Stomach (tissue), 9 donors: ENCODE measurements around the gene PPP1R9A. TPM values are rescaled to one million over a fixed set of nuclear protein-coding genes. Genes with fewer than 3 reads are reported as not detected.

Source experiments
- DNase-seq, 2 donors: peaks; one replicate each; pipeline versions ENCODE4 v3.0.0 to v3.0.0-alpha.2; 2013 to 2019
- H3K27ac ChIP-seq, 5 donors: fragments of 200-600 bp in 4 of 5; sonication (generic) in 4 of 5; one replicate each; pipeline ENCODE4 v1.5.1; 2013 to 2019; ENCODE audit warnings: mild to moderate bottlenecking in 1 of 5, moderate library complexity in 1 of 5
- H3K27me3 ChIP-seq, 3 donors: fragments of 200-600 bp; sonication (generic); one replicate each; pipeline ENCODE4 v1.5.1; 2017 to 2019; ENCODE audit warnings: mixed run types in 1 of 3
- H3K36me3 ChIP-seq, 4 donors: fragments of 200-600 bp; sonication (generic); 1 replicate in 3 of 4; 2 replicates in 1 of 4; pipeline ENCODE4 v1.5.1; 2016 to 2019
- H3K4me1 ChIP-seq, 4 donors: fragments of 200-600 bp; sonication (generic); one replicate each; pipeline ENCODE4 v1.5.1; 2016 to 2019
- H3K4me3 ChIP-seq, 4 donors: fragments of 200-600 bp; sonication (generic) in 3 of 4; one replicate each; pipeline ENCODE4 v1.5.1; 2016 to 2019; ENCODE audit warnings: mild to moderate bottlenecking in 1 of 4
- H3K9me3 ChIP-seq, 4 donors: fragments of 200-600 bp; sonication (generic); one replicate each; pipeline ENCODE4 v1.5.1; 2016 to 2019
- CTCF ChIP-seq, 7 experiments: fragments of 450-650 bp in 4 of 7; fragments of 200-600 bp in 3 of 7; sonication (generic) in 3 of 7; IDR thresholded peaks; one replicate each; pipeline ENCODE4 v1.5.1; 2016 to 2019; ENCODE audit warnings: antibody characterized with exemption in 7 of 7, control low read depth in 2 of 7, mild to moderate bottlenecking in 1 of 7
- EP300 ChIP-seq: sonication (generic); formaldehyde crosslinking; IDR thresholded peaks from one replicate; pipeline ENCODE4 v1.6.1; 2017; ENCODE audit warnings: antibody characterized with exemption
- POLR2A ChIP-seq, 4 donors: fragments of 450-650 bp; IDR thresholded peaks; one replicate each; pipeline ENCODE4 v1.6.1; 2016; ENCODE audit warnings: antibody characterized with exemption in 4 of 4, control low read depth in 2 of 4, mild to moderate bottlenecking in 1 of 4, moderate library complexity in 1 of 4
- POLR2AphosphoS5 ChIP-seq, 3 donors: sonication (generic); formaldehyde crosslinking; IDR thresholded peaks; one replicate each; pipeline ENCODE4 v1.6.1; 2016; ENCODE audit warnings: antibody characterized with exemption in 3 of 3
- WGBS, 5 donors: extraction: QIAGEN DNeasy Blood & Tissue Kit in 3 of 5; methylation state at CpG; one replicate each; pipeline versions ENCODE4 v1.1.5 to v1.1.7; 2013 to 2018; 5-methylcytosine and 5-hydroxymethylcytosine counted together
- intact Hi-C: fragments of 100-400 bp; cut with DNase I; formaldehyde crosslinking; loops from one replicate; pipeline ENCODE4 v1.15.1; 2023; ENCODE audit warnings: low total_unique reads
- polyA plus RNA-seq, 3 donors: library from polyadenylated mRNA; stranded (reverse); fragments of 200-250 nt; gene quantifications; one replicate each; pipeline ENCODE4 v1.2.3, GENCODE V29; 2013
- total RNA-seq, 5 donors: library from RNA; depleted of rRNA; stranded (reverse); fragments of >200 nt; gene quantifications; one replicate each; pipeline versions ENCODE4 v1.1.0 to v1.2.3, GENCODE V29; 2014 to 2016
- donor health status: healthy with polysubstance abuse.
- donor health status: Bipolar disorder and iron deficiency.
- donor health status: healthy.

The PPP1R9A gene
- total and polyA plus RNA-seq, 8 donors: 1.4 to 37.1 (median 12.5) TPM

DNA sequence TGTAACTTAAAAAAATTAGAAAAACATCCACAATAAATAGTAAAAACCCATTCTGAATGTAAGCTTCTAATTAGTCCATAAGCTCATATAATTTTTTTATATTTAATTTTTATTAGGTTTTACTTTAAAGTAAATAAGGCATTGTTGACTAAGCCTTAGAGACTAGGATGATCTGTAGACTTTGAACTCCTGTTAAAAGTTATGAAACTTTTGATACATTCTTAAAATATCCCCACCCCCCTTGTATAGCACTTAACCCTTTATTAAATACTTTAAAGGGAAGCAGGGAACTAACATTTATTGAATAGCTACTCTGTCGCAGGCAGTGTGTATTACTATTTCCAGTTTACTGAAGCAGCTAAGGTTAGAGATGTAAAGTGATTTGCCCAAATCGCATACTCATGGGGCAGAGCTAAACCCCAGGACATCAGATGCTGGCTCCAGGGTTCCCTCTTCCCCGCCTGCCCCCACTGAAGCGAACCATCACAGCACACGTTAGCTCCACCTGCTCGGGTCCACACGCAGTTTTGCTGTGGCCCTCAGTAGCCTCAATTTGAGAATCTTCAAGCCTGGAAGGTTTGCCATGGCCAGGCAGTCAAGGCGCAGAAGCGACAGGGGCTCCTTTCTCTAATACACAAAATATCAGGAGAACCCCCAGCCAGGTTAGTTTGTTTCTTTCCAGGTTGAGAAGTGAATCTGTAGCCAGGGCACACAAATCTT lies 416.2 kb downstream of the PPP1R9A start:
- Histone ChIP-seq H3K9me3 (no peaks in the 10 kb centered on the region), H3K27ac (no peak overlapping the region), H3K4me1 (peaks cover 0 to 4% (median 0%) of the 10 kb centered on the region in 4 donors), H3K36me3 (no peaks in the 10 kb centered on the region), H3K27me3 (peaks cover 0 to 19% (median 5%) of the 10 kb centered on the region in 3 donors), H3K4me3 (no peak overlapping the region)
- no peak for DNase-seq
- intact Hi-C loops: no loop called here
- 82 to 93% (median 87%) methylated on average over 9 of the region's 9 CpGs for WGBS, 5 donors
- no peak for TF ChIP-seq EP300
- TF ChIP-seq POLR2A (IDR thresholded peaks at IDR 0.05): no peak
- TF ChIP-seq POLR2AphosphoS5 (IDR thresholded peaks at IDR 0.05): no peak
- no peak for TF ChIP-seq CTCF (IDR thresholded peaks at IDR 0.05)

GRCh38 chr7:95324431-95324830 lies 417.0 kb downstream of the PPP1R9A start, which contains the start of gene PON1:
TSS of gene PON1 (minus strand) at chr7:95324532. CDS start at chr7:95324475, 57 bp downstream.
- no peak within 1 kb of the TSS for H3K4me3 ChIP-seq
- WGBS, 5 donors: 16 to 62% (median 30%) methylated on average over 7 to 20 of the region's 20 CpGs
- peaks cover 0 to 19% (median 5%) of the 10 kb centered on the region in 3 donors for H3K27me3 ChIP-seq
- H3K36me3 ChIP-seq: no peaks in the 10 kb centered on the region
- no peak for TF ChIP-seq POLR2A (IDR thresholded peaks at IDR 0.05)
- TF ChIP-seq EP300: no peak
- no peak for TF ChIP-seq CTCF (IDR thresholded peaks at IDR 0.05)
- no peak for TF ChIP-seq POLR2AphosphoS5 (IDR thresholded peaks at IDR 0.05)
- DNase-seq: peak in 1 of 2 donors; percentile 39
- H3K27ac ChIP-seq: no peak within 1 kb of the TSS
- intact Hi-C loops: no loop called here
- H3K4me1 ChIP-seq: peaks cover 0 to 4% (median 0%) of the 10 kb centered on the region in 4 donors
- no peaks in the 10 kb centered on the region for H3K9me3 ChIP-seq

DNA sequence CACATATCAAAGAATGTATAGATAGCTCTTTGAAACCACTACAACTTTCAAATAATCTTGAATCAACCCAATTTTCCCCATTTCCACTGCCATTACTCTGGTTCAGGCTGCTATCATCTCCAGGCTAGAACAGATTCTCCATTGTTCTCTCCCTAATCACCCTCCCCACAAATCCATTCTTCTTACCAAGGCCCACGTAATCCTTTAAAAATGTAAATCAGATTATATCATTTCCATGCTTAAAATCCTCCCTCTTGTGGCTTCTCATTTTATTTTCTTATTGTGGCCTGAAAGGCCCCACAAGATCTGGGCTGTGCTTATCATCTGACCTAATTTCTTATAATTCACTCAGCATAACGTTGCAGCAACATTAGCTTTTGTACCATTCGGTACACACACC lies 420.0 kb downstream of the PPP1R9A start:
- intact Hi-C loops: no loop called here

More for the DNA sequence above, 420.0 kb downstream of the PPP1R9A start:
- no peak for DNase-seq
- no peaks in the 10 kb centered on the region for H3K9me3 ChIP-seq
- H3K27ac ChIP-seq: no peak overlapping the region
- H3K36me3 ChIP-seq: no peaks in the 10 kb centered on the region
- H3K4me1 ChIP-seq: peaks cover 0 to 13% (median 4%) of the 10 kb centered on the region in 4 donors
- WGBS, 5 donors: 73 to 84% (median 81%) methylated on average over 3 of the region's 3 CpGs
- H3K27me3 ChIP-seq: peaks cover 0 to 19% (median 5%) of the 10 kb centered on the region in 3 donors
- TF ChIP-seq CTCF (IDR thresholded peaks at IDR 0.05): no peak
- no peak for TF ChIP-seq EP300
- no peak for TF ChIP-seq POLR2AphosphoS5 (IDR thresholded peaks at IDR 0.05)
- no peak for TF ChIP-seq POLR2A (IDR thresholded peaks at IDR 0.05)
- no peak overlapping the region for H3K4me3 ChIP-seq
